SK-N-SH treated with all-trans-retinoic acid at 6 μM for 48 hours (cell line): Measurements from ENCODE around the gene HMCN2.

Source experiments
- ARNTL ChIP-seq: fragments of 450-650 bp; formaldehyde crosslinking; IDR thresholded peaks from 2 replicates; pipeline ENCODE4 v1.5.0; 2020; ENCODE audit warnings: low read depth, mild to moderate bottlenecking, moderate library complexity, borderline replicate concordance
- ESRRG ChIP-seq: fragments of 250-450 bp; sonication (Bioruptor Pico); IDR thresholded peaks from 2 replicates; pipeline ENCODE4 v1.6.1; 2021; ENCODE audit warnings: mild to moderate bottlenecking
- GLIS3 ChIP-seq: fragments of 250-450 bp; sonication (Bioruptor Pico); IDR thresholded peaks from 2 replicates; pipeline ENCODE4 v1.5.0; 2020; ENCODE audit warnings: mild to moderate bottlenecking, moderate library complexity
- RARB ChIP-seq: fragments of 250-450 bp; sonication (Bioruptor Pico); IDR thresholded peaks from 2 replicates; pipeline ENCODE4 v1.8.0; 2021; ENCODE audit warnings: mild to moderate bottlenecking, moderate library complexity
- SNAI2 ChIP-seq: fragments of 250-450 bp; sonication (Bioruptor Pico); IDR thresholded peaks from 2 replicates; pipeline ENCODE4 v1.5.0; 2020; ENCODE audit warnings: mild to moderate bottlenecking, moderate library complexity
- TOX ChIP-seq: fragments of 250-450 bp; sonication (Bioruptor Pico); IDR thresholded peaks from 2 replicates; pipeline ENCODE4 v1.8.0; 2021; ENCODE audit warnings: mild to moderate bottlenecking, moderate library complexity, borderline replicate concordance
- ZFP3 ChIP-seq: fragments of 250-450 bp; sonication (Bioruptor Pico); IDR thresholded peaks from 2 replicates; pipeline ENCODE4 v1.5.0; 2020; ENCODE audit warnings: mild to moderate bottlenecking, moderate library complexity
- ZFP30 ChIP-seq: fragments of 450-650 bp; formaldehyde crosslinking; IDR thresholded peaks from 2 replicates; pipeline ENCODE4 v1.5.0; 2022; ENCODE audit warnings: mild to moderate bottlenecking, moderate library complexity
- TF ChIP-seq, protein P1 (sequence below): fragments of 250-450 bp; sonication (Bioruptor Pico); IDR thresholded peaks from 2 replicates; pipeline ENCODE4 v1.8.0; 2020; ENCODE audit warnings: mild to moderate bottlenecking, moderate library complexity, borderline replicate concordance

DNA sequence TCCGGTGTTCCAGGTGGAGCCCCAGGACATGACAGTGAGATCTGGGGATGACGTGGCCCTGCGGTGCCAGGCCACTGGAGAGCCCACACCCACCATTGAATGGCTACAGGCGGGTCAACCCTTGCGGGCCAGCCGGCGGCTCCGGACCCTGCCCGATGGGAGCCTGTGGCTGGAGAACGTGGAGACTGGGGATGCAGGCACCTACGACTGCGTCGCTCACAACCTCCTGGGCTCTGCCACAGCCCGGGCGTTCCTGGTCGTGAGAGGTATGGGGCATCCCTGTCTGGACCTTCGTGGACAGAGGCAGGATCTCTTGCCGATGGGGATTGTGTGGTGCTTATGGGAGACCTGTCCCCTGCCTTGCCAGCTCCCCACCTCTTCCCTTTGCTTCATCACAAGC lies 153.2 kb downstream of the HMCN2 start:
- TF ChIP-seq ARNTL (CRISPR knock-in tag) (no peak), ZFP30 (CRISPR knock-in tag) (no peak), RARB (CRISPR knock-in tag) (no peak), GLIS3 (CRISPR knock-in tag) (no peak), SNAI2 (CRISPR knock-in tag) (no peak), TOX (CRISPR knock-in tag) (no peak), ESRRG (CRISPR knock-in tag) (no peak), ZFP3 (no peak)
- TF ChIP-seq, protein P1, sequence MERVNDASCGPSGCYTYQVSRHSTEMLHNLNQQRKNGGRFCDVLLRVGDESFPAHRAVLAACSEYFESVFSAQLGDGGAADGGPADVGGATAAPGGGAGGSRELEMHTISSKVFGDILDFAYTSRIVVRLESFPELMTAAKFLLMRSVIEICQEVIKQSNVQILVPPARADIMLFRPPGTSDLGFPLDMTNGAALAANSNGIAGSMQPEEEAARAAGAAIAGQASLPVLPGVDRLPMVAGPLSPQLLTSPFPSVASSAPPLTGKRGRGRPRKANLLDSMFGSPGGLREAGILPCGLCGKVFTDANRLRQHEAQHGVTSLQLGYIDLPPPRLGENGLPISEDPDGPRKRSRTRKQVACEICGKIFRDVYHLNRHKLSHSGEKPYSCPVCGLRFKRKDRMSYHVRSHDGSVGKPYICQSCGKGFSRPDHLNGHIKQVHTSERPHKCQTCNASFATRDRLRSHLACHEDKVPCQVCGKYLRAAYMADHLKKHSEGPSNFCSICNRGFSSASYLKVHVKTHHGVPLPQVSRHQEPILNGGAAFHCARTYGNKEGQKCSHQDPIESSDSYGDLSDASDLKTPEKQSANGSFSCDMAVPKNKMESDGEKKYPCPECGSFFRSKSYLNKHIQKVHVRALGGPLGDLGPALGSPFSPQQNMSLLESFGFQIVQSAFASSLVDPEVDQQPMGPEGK (CRISPR knock-in tag): no peak
